Small intestine (tissue), 7 donors: ENCODE data around the gene SLC35G6. TPM values are rescaled to one million over a fixed set of nuclear protein-coding genes. Genes with fewer than 3 reads are reported as not detected.
A peak's percentile ranks its signal among the peaks of the same experiment; 100 is the strongest.

Source experiments
- DNase-seq, 2 donors: peaks; one replicate each; pipeline versions ENCODE4 v3.0.0 to v3.0.0-alpha.2; 2013
- FAIRE-seq: peaks from 2 replicates; lab custom pipeline; 2012; peaks lifted over from hg19 to GRCh38; lab: Jason Lieb, UNC
- H3K27ac ChIP-seq, 3 donors: one replicate each; pipeline ENCODE4 v1.5.1; 2013; ENCODE audit warnings: low read length in 2 of 3, mild to moderate bottlenecking in 2 of 3, control low read depth in 1 of 3, inconsistent platforms in 1 of 3, low read depth in 1 of 3, moderate library complexity in 1 of 3
- H3K27me3 ChIP-seq, 3 donors: one replicate each; pipeline ENCODE4 v1.6.1; 2013; ENCODE audit warnings: low read length in 3 of 3, inconsistent platforms in 1 of 3; ENCODE audit not compliant: control insufficient read depth in 3 of 3, insufficient read depth in 3 of 3
- H3K36me3 ChIP-seq, 3 donors: one replicate each; pipeline ENCODE4 v1.6.1; 2013; ENCODE audit warnings: low read length in 3 of 3, inconsistent platforms in 1 of 3, low read depth in 1 of 3, mild to moderate bottlenecking in 1 of 3, moderate library complexity in 1 of 3; ENCODE audit not compliant: control insufficient read depth in 3 of 3, insufficient read depth in 2 of 3
- H3K4me1 ChIP-seq, 3 donors: one replicate each; pipeline ENCODE4 v1.6.1; 2013; ENCODE audit warnings: low read length in 2 of 3, inconsistent platforms in 1 of 3, low read depth in 1 of 3, mild to moderate bottlenecking in 1 of 3, moderate library complexity in 1 of 3; ENCODE audit not compliant: control insufficient read depth in 3 of 3, insufficient read depth in 2 of 3
- H3K4me3 ChIP-seq, 3 donors: one replicate each; pipeline ENCODE4 v1.5.1; 2013; ENCODE audit warnings: low read length in 3 of 3, control low read depth in 1 of 3, inconsistent platforms in 1 of 3, low read depth in 1 of 3, mild to moderate bottlenecking in 1 of 3, moderate library complexity in 1 of 3
- H3K9me3 ChIP-seq, 2 donors: one replicate each; pipeline ENCODE4 v1.6.1; 2013; ENCODE audit warnings: low read depth in 1 of 2, low read length in 1 of 2; ENCODE audit not compliant: control insufficient read depth in 2 of 2, insufficient read depth in 1 of 2
- WGBS, 3 donors: extraction: QIAGEN DNeasy Blood & Tissue Kit; methylation state at CpG; one replicate each; pipeline ENCODE4 v1.1.7; 2013; 5-methylcytosine and 5-hydroxymethylcytosine counted together
- polyA plus RNA-seq, 4 donors: library from polyadenylated mRNA; stranded (reverse) in 3 of 4; unstranded in 1 of 4; fragments of 200-250 nt in 3 of 4; fragments of 120-200 nt in 1 of 4; gene quantifications; one replicate each; pipeline versions ENCODE4 v1.2.1 to v1.2.3, GENCODE V29; 2013
- donor health status: healthy with polysubstance abuse.
- donor health status: control.
- donor health status: control.
- donor health status: Bipolar disorder and iron deficiency.
- donor health status: healthy.

The SLC35G6 gene
- polyA plus RNA-seq, 4 donors, result 0.49 TPM; not detected in 3

- Histone ChIP-seq H3K4me1 (peaks cover 6 to 56% (median 7%) of the 10 kb centered on the region in 3 donors), H3K9me3 (no peaks in the 10 kb centered on the region), H3K36me3 (peaks cover 0 to 22% (median 3%) of the 10 kb centered on the region in 3 donors), H3K27ac (peak overlapping the region in 2 of 3 donors; percentile 38 to 63), H3K27me3 (no peaks in the 10 kb centered on the region), H3K4me3 (peak overlapping the region in 2 of 3 donors; percentile 83 to 94)
- FAIRE-seq, result no peak
- peak in 1 of 2 donors; percentile 31 for DNase-seq
- WGBS, 3 donors, result 27 to 34% (median 34%) methylated on average over 3 of the region's 3 CpGs
Measured at GRCh38 chr17:7486181-7486580, 4.9 kb downstream of the SLC35G6 start.

- 70 to 80% (median 76%) methylated on average over 8 of the region's 8 CpGs for WGBS, 3 donors
- FAIRE-seq (no peak), DNase-seq (no peak)
- Histone ChIP-seq H3K36me3 (peaks cover 0 to 45% (median 8%) of the 10 kb centered on the region in 3 donors), H3K27ac (no peak overlapping the region), H3K4me3 (no peak overlapping the region), H3K4me1 (peaks cover 10 to 40% (median 16%) of the 10 kb centered on the region in 3 donors), H3K9me3 (no peaks in the 10 kb centered on the region), H3K27me3 (no peaks in the 10 kb centered on the region)
Measured at GRCh38 chr17:7490144-7490543, 8.9 kb downstream of the SLC35G6 start.

- FAIRE-seq, result no peak
- DNase-seq, result peak; percentile 79 to 93
- H3K27me3 ChIP-seq, result no peaks in the 10 kb centered on the region
- peaks cover 6 to 57% (median 12%) of the 10 kb centered on the region in 3 donors for H3K36me3 ChIP-seq
- H3K27ac ChIP-seq, result peak overlapping the region in 2 of 3 donors; percentile 37 to 48
- H3K4me3 ChIP-seq, result no peak overlapping the region
- H3K9me3 ChIP-seq, result no peaks in the 10 kb centered on the region
- H3K4me1 ChIP-seq, result peaks cover 10 to 31% (median 16%) of the 10 kb centered on the region in 3 donors
- 83 to 97% (median 89%) methylated on average over 1 of the region's 1 CpG for WGBS, 3 donors
Measured at GRCh38 chr17:7491583-7491982, 10.3 kb downstream of the SLC35G6 start.

- no peak for FAIRE-seq
- no peaks in the 10 kb centered on the region for H3K27me3 ChIP-seq
- H3K36me3 ChIP-seq, result peaks cover 11 to 70% (median 19%) of the 10 kb centered on the region in 3 donors
- WGBS, 3 donors, result 37 to 76% (median 44%) methylated on average over 3 of the region's 3 CpGs
- peak in 1 of 2 donors; percentile 79 for DNase-seq
- no peak overlapping the region for H3K4me3 ChIP-seq
- peaks cover 5 to 19% (median 12%) of the 10 kb centered on the region in 3 donors for H3K4me1 ChIP-seq
- H3K9me3 ChIP-seq, result no peaks in the 10 kb centered on the region
- H3K27ac ChIP-seq, result no peak overlapping the region
Measured at GRCh38 chr17:7493941-7494340, 12.7 kb downstream of the SLC35G6 start.

DNA sequence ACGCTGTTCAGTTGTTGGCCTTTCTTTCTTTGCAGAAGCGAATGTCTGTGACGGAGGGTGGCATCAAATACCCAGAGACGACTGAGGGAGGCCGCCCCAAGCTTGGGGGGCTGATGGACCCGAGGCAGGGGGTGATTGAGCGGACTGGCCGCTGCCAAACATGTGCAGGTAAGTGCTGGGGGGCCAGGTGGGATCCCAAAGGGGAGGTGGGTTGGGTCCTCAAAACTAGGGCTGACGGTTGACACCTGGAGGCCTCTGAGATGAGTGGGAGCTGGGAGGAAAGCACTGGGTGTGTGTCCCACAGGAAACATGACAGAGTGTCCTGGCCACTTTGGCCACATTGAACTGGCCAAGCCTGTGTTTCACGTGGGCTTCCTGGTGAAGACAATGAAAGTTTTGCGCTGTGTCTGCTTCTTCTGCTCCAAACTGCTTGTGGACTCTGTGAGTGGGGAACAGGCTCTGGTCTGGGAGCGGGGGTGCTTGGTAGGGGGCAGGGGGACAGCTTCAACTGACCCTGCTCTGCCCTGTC is 14.7 kb downstream of the SLC35G6 start:
- H3K27ac ChIP-seq, result no peak overlapping the region
- 89 to 95% (median 92%) methylated on average over 12 of the region's 12 CpGs for WGBS, 3 donors
- no peak overlapping the region for H3K4me3 ChIP-seq
- no peaks in the 10 kb centered on the region for H3K9me3 ChIP-seq
- FAIRE-seq (no peak), DNase-seq (no peak)
- peaks cover 4 to 9% (median 8%) of the 10 kb centered on the region in 3 donors for H3K4me1 ChIP-seq
- peaks cover 16 to 79% (median 21%) of the 10 kb centered on the region in 3 donors for H3K36me3 ChIP-seq
- H3K27me3 ChIP-seq, result no peaks in the 10 kb centered on the region

DNA sequence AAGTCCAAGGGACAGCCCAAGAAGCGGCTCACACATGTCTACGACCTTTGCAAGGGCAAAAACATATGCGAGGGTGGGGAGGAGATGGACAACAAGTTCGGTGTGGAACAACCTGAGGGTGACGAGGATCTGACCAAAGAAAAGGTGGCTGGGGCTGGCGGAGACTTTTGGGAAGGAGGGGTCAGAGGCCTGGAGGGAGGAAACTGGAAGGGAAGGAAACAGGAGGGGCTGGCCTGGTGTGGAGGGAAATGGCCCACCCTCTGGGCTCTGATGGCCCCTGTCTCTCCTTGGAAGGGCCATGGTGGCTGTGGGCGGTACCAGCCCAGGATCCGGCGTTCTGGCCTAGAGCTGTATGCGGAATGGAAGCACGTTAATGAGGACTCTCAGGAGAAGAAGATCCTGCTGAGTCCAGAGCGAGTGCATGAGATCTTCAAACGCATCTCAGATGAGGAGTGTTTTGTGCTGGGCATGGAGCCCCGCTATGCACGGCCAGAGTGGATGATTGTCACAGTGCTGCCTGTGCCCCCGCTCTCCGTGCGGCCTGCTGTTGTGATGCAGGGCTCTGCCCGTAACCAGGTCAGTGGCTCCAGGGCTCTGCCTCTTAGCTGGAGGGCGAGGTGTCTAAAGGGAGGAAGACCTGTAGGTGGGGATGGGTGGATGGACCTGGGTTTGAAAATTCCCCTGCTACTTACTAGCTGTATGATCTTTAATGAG is 15.4 kb downstream of the SLC35G6 start:
- 89 to 92% (median 91%) methylated on average over 20 of the region's 20 CpGs for WGBS, 3 donors
- H3K36me3 ChIP-seq, result peaks cover 23 to 80% (median 28%) of the 10 kb centered on the region in 3 donors
- no peak for DNase-seq
- H3K27ac ChIP-seq, result no peak overlapping the region
- H3K4me3 ChIP-seq, result no peak overlapping the region
- peaks cover 4 to 9% (median 6%) of the 10 kb centered on the region in 3 donors for H3K4me1 ChIP-seq
- FAIRE-seq, result no peak
- H3K9me3 ChIP-seq, result no peaks in the 10 kb centered on the region
- H3K27me3 ChIP-seq, result no peaks in the 10 kb centered on the region

GRCh38 chr17:7497228-7497627 is 16.0 kb downstream of the SLC35G6 start:
- FAIRE-seq, result no peak
- peaks cover under 1 to 7% (median 4%) of the 10 kb centered on the region in 3 donors for H3K4me1 ChIP-seq
- no peak overlapping the region for H3K4me3 ChIP-seq
- H3K36me3 ChIP-seq, result peaks cover 29 to 83% (median 29%) of the 10 kb centered on the region in 3 donors
- no peaks in the 10 kb centered on the region for H3K27me3 ChIP-seq
- H3K27ac ChIP-seq, result no peak overlapping the region
- DNase-seq, result no peak
- H3K9me3 ChIP-seq, result no peaks in the 10 kb centered on the region
- 87 to 98% (median 93%) methylated on average over 10 of the region's 10 CpGs for WGBS, 3 donors

GRCh38 chr17:7497636-7498035 is 16.4 kb downstream of the SLC35G6 start:
- FAIRE-seq (no peak), DNase-seq (no peak)
- no peak overlapping the region for H3K4me3 ChIP-seq
- WGBS, 3 donors, result 91 to 96% (median 92%) methylated on average over 14 of the region's 14 CpGs
- H3K4me1 ChIP-seq, result peaks cover 0 to 5% (median 3%) of the 10 kb centered on the region in 3 donors
- no peak overlapping the region for H3K27ac ChIP-seq
- no peaks in the 10 kb centered on the region for H3K9me3 ChIP-seq
- no peaks in the 10 kb centered on the region for H3K27me3 ChIP-seq
- H3K36me3 ChIP-seq, result peaks cover 32 to 83% (median 33%) of the 10 kb centered on the region in 3 donors
